HG03457 (cell line): ENCODE data around the gene KCTD3.
A peak's percentile ranks its signal among the peaks of the same experiment; 100 is the strongest.

Experiments
- ATAC-seq: cut with Tn5 transposase; IDR thresholded peaks from one replicate; pipeline ENCODE4 v1.9.1; 2021; ENCODE audit warnings: moderate number of reproducible peaks; ENCODE audit not compliant: unreplicated experiment

KCTD3 gene

DNA sequence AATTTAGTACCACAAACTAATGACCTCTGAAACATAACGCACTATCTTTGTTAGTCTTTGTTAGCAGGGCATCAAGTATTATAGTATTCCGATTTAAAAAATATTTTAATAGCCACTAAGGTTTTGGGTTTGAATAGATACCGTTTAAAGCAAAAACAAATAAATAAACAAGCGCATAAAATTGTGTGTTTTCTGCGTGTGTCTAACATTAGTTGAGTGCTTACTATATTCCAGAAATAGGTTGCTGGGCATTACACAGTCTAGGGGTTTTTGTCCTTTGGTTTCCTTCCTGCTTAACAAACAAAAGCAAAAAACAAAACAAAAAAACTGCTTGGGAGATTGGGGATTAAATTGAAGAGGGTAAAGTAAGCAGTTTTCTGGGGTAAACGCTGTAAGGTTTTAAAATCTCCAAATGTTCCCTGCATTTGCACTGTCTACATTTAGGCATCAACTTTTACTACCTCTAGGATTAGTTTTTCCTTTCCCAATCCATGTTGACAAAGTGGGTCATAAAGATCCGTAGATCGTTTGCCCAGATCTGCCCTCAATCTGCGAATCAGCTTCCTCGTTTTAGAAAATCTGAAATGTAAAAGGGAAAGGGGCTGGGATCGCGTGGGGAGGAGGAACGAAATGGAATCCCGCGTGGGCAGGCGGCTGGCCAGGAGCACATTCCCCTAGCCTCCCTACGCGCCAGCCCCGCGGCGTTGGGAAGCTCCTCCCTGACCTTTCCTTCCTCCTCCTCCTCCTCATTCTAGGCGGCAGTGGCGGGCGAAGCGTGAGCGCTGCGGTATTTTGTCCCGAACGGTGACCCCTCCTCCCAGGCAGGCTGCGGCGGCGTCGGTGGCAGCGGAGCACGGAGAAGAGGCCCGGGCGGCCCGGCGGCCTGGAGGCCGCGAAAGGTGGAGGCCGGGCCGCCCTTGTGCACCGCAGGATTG lies at the start of gene KCTD3:
Gene KCTD3, plus strand, starts transcription at position 749 of the 935 bp plus-strand sequence. CDS start 382 bp downstream, outside the sequence.
- peak; percentile 67 for ATAC-seq

DNA sequence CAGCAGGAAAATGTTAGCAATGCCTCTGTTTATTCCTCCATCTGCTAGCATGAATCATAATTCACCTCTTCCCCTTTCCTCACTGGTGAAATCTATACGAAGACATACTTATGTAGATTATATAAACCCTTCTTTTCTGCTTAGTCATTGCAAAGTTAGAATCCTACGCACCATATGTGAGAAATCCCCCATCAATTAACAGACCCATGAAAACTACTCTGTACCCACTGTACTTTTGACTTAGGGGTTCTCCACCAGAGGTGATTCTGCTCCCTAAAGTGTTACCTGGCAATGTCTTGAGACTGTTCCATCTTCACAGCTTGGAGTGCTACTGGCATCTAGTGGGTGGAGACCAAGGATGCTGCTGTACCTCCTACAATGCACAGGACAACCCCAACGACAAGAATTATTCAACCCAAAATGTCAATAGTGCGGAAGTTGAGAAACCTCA lies 49.6 kb upstream of the KCTD3 start:
- ATAC-seq = no peak

DNA sequence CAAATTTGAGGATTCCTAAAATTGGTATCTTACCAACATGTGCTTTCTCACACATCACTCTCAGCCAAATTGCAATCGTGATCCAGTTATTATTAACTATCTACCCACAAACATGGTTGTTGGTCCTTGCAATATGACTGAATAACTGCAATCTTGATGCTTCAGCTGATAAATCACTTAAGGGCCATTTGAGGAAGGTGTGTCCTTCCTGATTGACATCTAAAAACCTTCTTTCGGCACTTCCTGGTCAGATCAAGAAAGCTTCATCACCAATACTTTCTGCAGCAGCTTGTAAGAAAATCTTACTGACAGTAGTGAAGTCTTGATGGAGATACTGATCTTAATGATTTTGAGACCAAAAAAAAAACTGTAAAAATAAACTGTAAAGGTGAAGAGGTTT lies 48.5 kb upstream of the KCTD3 start:
- no peak for ATAC-seq

DNA sequence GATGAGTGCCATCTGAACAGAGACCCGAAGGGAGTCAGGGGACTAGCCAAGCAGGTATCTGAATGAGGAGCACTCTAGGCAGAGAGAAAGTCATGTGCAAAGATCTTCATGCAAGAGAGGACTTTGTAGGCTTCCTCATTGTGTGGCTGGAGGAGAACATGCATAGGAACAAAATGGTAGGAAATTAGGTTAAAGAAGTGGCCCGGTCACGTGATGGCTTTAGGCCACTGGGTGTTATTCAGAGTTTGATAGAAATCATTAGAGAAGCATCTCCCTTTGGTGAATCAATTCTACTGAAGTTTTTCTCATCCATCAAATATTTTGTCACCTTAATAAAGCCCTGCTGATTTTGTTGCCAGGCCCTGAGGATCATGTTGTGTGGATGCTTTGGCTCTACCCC lies 45.8 kb upstream of the KCTD3 start:
- no peak for ATAC-seq

DNA sequence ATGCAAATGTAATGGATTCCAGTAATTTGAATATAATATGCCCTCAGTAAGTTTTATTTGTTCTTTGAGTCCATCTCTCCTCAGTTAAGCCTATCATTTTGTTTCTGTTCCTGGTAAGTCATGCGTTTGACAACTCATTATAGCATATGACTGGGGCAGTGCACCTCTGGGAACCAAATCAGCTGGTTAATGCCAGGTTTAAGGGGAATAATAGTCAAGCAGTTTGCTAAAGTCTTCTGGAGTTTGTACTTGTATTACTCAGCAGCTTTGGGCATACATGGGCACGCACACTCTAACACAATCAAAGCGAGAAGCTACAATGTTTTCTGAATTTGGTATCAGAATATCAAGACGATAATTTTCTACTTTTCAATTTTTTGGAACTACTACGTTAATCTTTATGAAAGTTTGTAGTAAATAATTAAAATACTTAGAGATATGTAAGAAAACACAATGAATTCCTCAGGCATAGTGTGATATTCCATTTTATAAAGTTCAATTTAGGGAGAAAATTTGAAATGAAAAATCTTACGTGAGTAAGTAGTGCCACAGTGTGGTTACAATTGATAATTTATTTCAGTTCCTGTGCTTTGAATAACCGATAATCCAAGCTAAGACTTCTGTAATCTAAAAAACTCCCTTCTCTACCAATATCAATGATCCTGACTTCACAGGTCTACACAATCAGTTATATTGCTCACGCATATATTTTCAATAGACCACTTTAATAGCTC lies 43.8 kb upstream of the KCTD3 start:
- no peak for ATAC-seq

DNA sequence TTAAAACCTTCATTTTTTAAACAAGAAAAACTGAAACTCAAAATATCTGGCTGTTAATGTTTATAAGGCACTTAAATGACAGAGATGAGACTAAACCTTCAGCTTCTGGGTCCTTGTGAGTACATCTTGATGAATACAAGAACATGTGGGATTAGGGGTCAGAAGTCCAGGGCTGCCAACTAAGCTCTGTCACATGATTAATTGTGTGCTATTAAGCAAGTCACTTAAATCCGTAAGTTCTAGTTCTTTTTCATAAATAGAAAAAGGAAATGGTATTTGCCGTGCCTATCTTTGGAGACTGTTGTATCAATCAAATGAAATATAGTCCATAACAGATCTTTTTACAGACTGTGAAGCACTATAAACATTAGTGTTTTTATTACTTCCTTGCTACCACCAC lies 43.2 kb upstream of the KCTD3 start:
- no peak for ATAC-seq

DNA sequence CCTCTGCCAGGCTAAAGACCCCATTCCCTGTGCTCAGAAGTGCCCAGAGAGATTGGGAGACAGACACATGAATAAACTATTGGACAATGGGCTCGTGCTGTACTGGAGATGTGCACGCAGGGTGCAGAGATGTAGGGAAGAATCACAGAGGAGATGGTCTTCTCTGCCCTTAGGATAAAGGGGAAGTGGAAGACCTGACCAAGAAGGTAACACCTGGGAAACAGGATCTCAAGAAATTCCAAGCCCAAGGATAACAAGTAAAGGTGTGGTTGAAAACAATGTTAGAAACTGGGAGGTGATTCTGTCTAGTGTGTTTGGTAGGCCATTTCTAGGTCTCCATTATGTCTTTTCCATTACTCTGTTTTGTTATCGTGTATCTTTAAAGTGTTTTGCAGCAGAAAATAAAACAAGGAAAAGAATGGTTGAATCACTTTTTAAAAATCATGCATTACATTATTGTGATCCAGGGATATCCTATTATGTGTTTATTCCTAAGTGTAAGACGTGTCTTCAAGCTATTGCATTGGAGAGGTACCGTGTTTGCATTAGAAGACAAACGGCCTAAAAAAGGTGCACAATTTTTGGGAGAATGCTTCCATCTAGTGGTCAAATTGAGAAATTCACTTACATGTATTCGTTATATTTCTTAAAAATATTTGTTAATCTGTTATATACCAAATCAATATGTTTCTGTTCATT lies 40.8 kb upstream of the KCTD3 start:
- no peak for ATAC-seq

DNA sequence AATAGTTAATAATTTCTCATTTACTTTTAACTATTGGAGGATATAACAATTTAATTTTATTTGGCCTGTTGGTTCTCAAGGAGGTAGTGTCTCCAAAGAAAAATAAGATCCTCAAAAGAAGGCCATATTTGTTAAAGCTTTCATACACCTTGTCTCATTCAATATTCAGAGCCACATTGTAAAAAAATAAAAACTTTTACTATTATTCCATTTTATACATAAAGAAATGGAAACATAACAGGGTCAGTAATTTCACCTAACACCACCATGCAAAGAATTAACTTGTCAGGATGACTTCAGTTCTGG lies 40.3 kb upstream of the KCTD3 start:
- no peak for ATAC-seq

DNA sequence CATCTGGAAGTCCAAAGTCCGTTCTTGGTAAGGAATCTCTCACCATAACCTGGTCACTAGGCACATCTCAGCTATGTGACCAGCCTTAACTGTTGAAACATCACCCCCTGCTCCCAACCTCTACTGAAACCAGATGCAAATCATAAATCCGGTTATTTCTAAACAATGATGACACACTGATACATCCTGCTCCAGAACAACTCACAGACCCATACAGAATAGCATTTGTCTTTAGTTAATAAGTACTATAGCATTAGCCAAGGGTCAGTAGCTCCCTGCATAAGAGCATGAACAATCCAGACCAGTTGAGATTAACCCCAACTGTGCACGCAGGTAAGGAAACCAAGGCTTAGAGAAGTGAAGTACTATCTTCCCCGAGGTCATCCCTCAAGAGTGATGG lies 38.0 kb upstream of the KCTD3 start:
- ATAC-seq = no peak

DNA sequence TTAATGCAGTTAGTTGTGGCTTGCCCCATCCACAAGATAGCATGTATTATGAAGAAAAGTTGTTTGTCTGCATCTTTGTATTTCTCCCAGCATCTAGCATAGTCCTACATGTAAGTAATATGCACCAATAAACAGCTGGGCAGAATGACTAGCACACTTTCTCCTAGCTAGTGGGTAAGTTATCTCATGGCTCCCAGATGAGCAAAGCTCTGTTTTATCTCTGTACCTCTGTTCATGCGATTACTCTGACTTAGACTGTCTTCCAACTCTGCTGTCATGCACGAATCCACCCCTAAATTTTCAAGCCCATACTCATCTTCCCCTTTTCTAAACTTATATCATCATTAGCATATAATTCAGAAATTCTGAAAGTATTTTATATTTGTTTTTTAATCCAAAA lies 37.5 kb upstream of the KCTD3 start:
- ATAC-seq = no peak

DNA sequence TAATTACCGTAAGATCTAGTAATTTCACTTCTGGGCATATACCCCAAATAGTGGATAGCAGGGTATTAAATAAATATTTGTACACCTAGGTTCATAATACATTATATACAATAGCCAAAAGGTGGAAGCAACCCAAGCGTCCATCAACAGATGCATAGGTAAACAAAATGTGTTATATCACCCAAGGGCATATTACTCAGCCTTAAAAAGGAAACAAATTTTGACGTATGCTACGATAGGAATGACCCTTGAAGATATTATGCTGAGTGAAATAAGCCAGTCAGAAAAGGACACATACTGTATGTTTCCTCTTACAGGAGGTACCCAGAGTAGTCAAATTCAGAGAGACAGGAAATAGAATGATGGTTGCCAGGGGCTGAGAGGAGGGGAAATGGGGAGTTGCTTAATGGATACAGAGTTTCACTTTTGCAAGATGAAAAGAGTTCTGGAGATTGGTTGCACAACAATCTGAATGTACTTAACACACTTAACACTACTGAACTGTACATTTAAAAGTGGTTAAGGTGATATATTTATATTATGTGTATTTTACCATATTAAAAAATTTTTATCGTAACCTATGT lies 36.6 kb upstream of the KCTD3 start:
- ATAC-seq = no peak

DNA sequence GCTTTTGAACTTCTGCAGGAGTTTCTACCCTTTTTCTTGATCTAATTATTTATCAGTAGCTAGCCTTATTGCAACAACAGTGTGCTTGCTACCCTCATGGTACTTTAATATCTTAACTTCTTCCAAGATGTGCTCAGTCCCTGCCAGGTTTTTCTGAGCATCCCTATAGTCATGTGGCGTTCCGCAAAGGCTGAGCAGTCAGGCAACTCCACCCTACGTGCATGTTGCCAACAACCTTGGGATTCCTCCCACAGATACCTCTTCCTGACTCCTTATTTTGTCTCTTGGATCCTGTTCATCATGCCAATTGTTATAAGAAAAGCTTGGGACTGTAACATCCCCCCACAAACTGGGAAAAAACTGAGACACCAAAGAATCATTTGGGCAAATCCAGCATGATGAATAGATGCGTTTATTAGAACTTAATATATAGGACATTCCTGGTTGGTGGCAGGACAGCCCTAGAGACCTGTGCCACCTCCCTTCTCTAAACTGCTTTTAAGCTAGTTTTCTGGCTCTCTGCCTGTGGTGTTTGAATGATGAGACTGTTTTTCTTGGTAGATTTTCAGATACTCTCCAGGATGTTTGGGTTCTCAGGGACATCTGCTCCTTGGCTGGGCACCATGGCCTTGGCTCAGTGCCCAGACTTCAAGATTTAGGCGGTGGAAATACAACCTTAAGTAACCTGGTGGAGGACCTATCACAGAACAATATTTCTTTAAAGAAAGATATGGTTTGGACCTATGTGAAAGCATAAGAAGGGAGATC lies 27.1 kb upstream of the KCTD3 start:
- ATAC-seq = no peak

DNA sequence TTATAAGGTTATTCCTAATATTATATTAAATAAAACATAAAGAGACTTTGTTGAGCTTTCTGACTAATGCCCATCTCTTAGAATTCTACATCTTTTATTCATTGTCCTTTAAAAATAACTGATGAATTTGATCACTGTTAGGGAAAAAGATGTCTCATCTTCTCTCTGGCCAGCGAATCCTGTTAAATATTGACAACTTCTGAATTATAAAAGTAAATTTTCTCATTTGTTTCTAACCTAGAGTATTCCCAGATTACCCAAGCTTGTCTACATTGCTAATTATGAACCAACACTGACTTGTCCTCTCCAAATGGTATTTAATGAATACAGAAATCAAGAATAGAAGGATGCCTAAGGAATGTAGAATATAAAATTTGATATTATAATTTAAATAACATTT lies 24.8 kb upstream of the KCTD3 start:
- no peak for ATAC-seq

DNA sequence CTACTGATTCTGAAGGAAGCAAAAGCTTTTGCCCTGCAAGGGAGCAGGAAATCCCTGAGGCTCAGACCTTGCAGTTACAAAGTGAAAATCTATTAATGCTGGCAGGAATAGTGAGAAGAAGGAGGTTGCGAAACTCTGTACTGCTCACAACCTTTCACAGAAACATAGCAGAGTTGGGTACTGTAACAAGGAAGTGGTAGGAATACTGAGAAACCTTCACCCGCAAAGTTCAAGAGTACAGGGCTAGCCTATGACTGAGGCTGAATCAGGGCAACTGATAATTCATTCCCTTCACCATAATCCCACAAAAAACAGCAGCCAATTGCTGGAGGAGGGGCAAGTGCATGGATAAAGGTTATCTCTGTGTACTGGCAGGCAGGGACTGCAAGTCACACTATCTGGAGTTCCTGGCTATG lies 23.9 kb upstream of the KCTD3 start:
- ATAC-seq = peak; percentile 94

DNA sequence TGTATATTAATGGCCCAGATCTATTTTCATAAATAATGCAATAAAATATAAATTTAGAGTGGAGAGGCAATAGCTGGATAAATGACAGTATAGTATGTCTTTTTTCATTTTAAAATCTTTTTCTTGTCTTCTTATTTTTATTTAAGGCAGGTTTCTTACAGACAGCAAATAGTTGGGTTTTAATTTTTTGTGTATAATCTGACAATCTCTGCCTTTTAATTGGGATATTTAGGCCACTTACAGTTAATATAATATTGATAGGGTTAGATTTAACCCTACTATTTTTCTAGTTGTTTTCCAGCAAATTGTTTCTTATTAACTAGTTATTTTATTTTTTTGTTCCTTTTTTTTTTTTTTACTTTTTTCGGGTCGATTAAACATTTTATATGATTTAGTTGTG lies 23.3 kb upstream of the KCTD3 start:
- ATAC-seq = no peak

DNA sequence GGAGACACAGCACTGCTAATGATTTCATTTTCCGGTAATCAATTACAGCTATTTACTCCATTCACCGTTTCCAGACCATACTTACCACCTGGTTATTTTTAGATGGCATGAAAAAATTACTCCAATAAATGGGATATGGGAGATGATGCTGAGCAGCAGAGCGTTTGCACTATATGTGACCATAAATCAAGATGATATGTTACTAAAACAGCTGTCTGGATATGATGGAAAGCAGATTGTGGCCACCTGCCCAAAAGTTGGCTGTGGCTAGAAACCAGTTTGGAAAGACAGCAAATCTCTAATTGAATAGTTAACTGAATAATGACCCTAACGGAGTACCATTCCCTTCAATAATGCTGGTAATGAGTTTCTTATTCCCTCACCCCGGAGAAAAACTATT lies 22.5 kb upstream of the KCTD3 start:
- ATAC-seq = no peak

DNA sequence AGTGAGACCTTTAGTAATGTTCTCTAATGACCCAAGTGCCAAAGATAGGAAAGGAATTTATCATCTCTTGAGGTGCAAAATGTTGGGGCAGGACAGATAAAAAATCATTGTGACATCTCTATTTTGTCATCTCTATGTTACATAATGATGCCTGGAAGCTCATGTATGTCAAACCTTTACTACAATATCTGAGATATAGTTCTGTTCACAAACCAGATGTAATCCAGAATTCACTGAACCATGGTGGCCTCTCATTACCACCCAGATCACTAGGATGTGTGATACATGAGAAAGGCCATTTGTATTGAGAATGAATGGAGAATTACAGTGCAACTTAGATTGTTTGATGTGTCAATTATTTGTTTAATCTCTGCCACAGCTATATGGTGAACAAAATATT lies 22.0 kb upstream of the KCTD3 start:
- ATAC-seq = no peak

DNA sequence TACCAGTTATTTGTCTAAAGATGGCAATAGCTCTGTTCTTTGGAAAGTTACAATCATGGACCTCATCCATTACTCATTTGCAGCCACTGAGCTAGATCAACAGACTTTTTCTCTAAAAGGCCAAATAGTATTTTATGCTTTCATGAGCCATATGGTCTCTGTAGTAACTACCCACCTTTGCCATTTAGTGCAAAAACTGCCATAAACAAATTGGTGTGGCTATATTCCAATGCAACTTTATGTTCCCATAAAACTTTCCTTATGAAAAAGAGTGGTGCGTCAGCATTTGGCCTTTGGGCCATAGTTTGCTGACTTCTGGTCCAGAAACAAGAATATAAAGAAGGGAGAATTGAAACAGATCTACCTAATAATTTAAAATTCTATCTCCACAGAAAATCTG lies 20.1 kb upstream of the KCTD3 start:
- no peak for ATAC-seq

DNA sequence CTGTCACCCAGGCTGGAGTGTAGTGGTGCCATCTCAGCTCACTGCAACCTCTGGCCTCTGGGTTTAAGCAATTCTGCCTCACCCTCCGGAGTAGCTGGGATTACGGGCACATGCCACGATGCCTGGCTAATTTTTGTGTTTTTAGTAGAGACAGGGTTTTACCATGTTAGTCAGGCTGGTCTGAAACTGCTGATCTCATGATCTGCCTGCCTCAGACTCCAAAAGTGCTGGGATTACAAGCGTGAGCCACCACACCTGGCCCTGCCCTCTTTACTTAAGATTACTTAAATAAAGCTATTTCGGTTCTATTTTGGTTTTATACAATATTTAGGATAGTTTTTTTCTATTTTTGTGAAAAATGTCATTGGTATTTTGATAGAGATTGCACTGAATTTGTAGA lies 15.3 kb upstream of the KCTD3 start:
- no peak for ATAC-seq

DNA sequence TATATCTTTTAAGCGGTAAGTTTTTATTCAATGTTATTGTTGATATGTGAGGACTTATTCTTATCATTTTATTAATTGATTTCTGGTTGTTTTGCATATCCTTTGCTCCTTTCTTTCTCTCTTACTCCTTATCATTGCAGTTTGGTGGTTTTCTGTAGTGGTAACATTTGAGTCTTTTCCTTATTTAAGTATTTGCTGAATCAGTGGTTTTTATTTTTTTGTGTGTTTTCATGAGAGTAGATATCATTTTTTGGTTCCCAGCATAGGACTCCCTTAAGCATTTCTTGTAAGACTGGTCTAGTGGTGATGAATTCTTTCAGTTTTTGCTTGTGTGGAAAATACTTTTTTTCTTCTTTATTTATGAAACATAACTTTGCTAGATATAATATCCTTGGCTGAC lies 12.2 kb upstream of the KCTD3 start:
- ATAC-seq = no peak

DNA sequence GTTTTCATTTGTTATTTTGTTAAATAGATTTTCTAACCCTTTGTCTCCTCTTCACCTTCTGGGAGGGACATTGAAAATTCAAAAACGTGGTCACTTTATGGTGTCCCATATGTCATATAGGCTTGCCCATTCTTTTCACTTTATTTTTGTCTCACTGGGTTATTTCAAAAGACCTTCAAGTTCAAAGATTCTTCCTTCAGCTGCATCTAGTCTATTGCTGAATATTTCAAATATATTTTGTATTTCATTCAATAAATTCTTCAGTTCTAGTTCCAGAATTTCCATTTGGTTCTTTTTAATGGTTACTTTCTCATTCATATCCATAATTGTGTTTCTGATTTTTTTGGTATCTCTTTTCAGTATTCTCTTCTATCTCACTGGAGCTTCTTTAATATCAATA lies 11.6 kb upstream of the KCTD3 start:
- ATAC-seq = no peak
